Naive thymus-derived CD4-positive, alpha-beta T cell (primary cell): ENCODE results near the gene UBA7. TPM values are rescaled to one million over a fixed set of nuclear protein-coding genes. Genes with fewer than 3 reads are reported as not detected.

Experiments used
- ATAC-seq: fragments of 150-1000 bp; cut with Tn5 transposase; 2 replicates; pipeline ENCODE4 v1.10.0; 2021; ENCODE audit warnings: mild to moderate bottlenecking, moderate library complexity
- CTCF ChIA-PET: fragments of 350-600 bp; sonication (Branson Sonifier 250); formaldehyde crosslinking; loops from one replicate; lab custom pipeline; 2021; ENCODE audit warnings: antibody characterized with exemption; lab: Charles Lee
- POLR2A ChIA-PET: fragments of 350-600 bp; sonication (Branson Sonifier 250); formaldehyde crosslinking; loops from one replicate; lab custom pipeline; 2021; ENCODE audit warnings: antibody characterized with exemption, inconsistent platforms; lab: Charles Lee
- DNase-seq, 9 donors: peaks; one replicate each; pipeline versions ENCODE4 v3.0.0 to v3.0.0-alpha.2; 2020 to 2022; ENCODE audit warnings: mixed read lengths in 1 of 9
- H3K27ac ChIP-seq: one replicate; pipeline ENCODE4 v1.7.0; 2013; ENCODE audit warnings: mild to moderate bottlenecking, low read depth, low read length, moderate library complexity
- H3K27me3 ChIP-seq, 2 donors: one replicate each; pipeline ENCODE4 v1.7.0; 2013; ENCODE audit warnings: low read length in 2 of 2, mild to moderate bottlenecking in 2 of 2, moderate library complexity in 2 of 2; ENCODE audit not compliant: control insufficient read depth in 2 of 2, insufficient read depth in 2 of 2
- H3K36me3 ChIP-seq, 3 experiments: 1 replicate in 2 of 3; 2 replicates in 1 of 3; pipeline ENCODE4 v1.7.0; 2013; ENCODE audit warnings: low read length in 3 of 3, mild to moderate bottlenecking in 3 of 3, moderate library complexity in 1 of 3; ENCODE audit not compliant: insufficient read depth in 3 of 3, control insufficient read depth in 2 of 3
- H3K4me1 ChIP-seq, 2 donors: one replicate each; pipeline ENCODE4 v1.7.0; 2013; ENCODE audit warnings: low read length in 2 of 2, mild to moderate bottlenecking in 2 of 2, moderate library complexity in 1 of 2; ENCODE audit not compliant: control insufficient read depth in 2 of 2, insufficient read depth in 2 of 2
- H3K4me3 ChIP-seq: 2 replicates; pipeline ENCODE4 v1.7.0; 2013; ENCODE audit warnings: mild to moderate bottlenecking, low read length
- H3K9me3 ChIP-seq, 3 experiments: 1 replicate in 2 of 3; 2 replicates in 1 of 3; pipeline ENCODE4 v1.7.0; 2013; ENCODE audit warnings: low read length in 3 of 3; ENCODE audit not compliant: control insufficient read depth in 2 of 3
- H3K27ac Mint-ChIP-seq, 9 donors: one replicate each; pipeline ENCODE4 v1.8.0; 2020 to 2022; ENCODE audit warnings: mixed read lengths in 9 of 9, mild to moderate bottlenecking in 8 of 9, moderate library complexity in 5 of 9, inconsistent platforms in 2 of 9
- H3K27me3 Mint-ChIP-seq, 5 donors: one replicate each; pipeline ENCODE4 v1.8.0; 2021 to 2022; ENCODE audit warnings: mixed read lengths in 5 of 5, mild to moderate bottlenecking in 1 of 5
- H3K36me3 Mint-ChIP-seq, 5 donors: one replicate each; pipeline ENCODE4 v1.8.0; 2020 to 2022; ENCODE audit warnings: mixed read lengths in 5 of 5, mild to moderate bottlenecking in 3 of 5, inconsistent platforms in 1 of 5
- H3K4me1 Mint-ChIP-seq, 7 donors: one replicate each; pipeline ENCODE4 v1.8.0; 2020 to 2022; ENCODE audit warnings: mixed read lengths in 7 of 7, mild to moderate bottlenecking in 3 of 7, inconsistent platforms in 1 of 7
- H3K4me3 Mint-ChIP-seq, 10 donors: one replicate each; pipeline ENCODE4 v1.8.0; 2020 to 2022; ENCODE audit warnings: mild to moderate bottlenecking in 10 of 10, mixed read lengths in 10 of 10, moderate library complexity in 6 of 10, inconsistent platforms in 2 of 10
- H3K9me3 Mint-ChIP-seq, 11 donors: one replicate each; pipeline ENCODE4 v1.8.0; 2020 to 2022; ENCODE audit warnings: mixed read lengths in 11 of 11, mild to moderate bottlenecking in 4 of 11, inconsistent platforms in 1 of 11, moderate library complexity in 1 of 11
- intact Hi-C, 2 donors: fragments of 100-400 bp; cut with micrococcal nuclease; formaldehyde crosslinking; loops; one replicate each; pipeline ENCODE4 v1.15.1; 2023
- polyA plus RNA-seq, 2 donors: library from polyadenylated mRNA; unstranded; fragments of 300-500 nt; fragmentation: Illumina TruSeq; gene quantifications; one replicate each; pipeline ENCODE4 v1.2.3, GENCODE V29; 2021
- total RNA-seq, 6 experiments: library from RNA in 5 of 6; stranded (reverse) in 5 of 6; gene quantifications; 1 replicate in 5 of 6; 2 replicates in 1 of 6; pipeline ENCODE4 v1.2.3 and lab custom pipeline; 2021 to 2026

Gene UBA7
- total and polyA plus RNA-seq, 7 experiments from 2014 or later: 31.6 to 318 (median 277) TPM

DNA sequence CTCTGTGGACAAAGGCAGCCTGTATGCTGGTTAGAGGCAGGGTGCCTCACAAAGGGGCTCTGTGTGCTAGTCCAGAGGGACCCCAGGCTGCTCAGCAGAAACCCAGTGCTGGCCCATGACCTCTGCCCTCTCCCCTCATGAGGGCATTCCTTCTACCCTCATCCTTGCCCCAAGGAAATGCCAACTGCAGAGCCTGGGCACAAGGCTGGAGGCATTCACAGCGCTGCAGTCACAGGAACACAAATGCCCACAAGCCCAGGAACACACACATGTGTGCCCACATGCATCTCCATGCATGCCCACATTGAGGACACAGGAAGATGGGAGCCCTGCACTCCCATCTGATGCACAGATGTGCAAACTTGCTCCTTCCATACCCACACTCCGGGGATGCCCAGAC is 6.9 kb downstream of the UBA7 start:
- ATAC-seq (no peak), DNase-seq (no peak)
- Histone ChIP-seq H3K36me3 (peaks cover 0 to 43% (median 8%) of the 10 kb centered on the region in 3 experiments), H3K27ac (peak overlapping the region; percentile 55), H3K4me3 (no peak overlapping the region), H3K4me1 (peaks cover 11 to 46% of the 10 kb centered on the region in 2 donors), H3K9me3 (no peaks in the 10 kb centered on the region), H3K27me3 (no peaks in the 10 kb centered on the region)
- peaks cover 0 to 7% (median 0%) of the 10 kb centered on the region in 5 donors for H3K27me3 Mint-ChIP-seq
- peak overlapping the region in 7 of 10 donors; percentile 10 to 95 (median 41) for H3K4me3 Mint-ChIP-seq
- H3K9me3 Mint-ChIP-seq: peaks cover 0 to 3% (median 0%) of the 10 kb centered on the region in 11 donors
- ChIA-PET CTCF (interaction anchor here (0.6 to 12.8 kb wide), 2 partner anchors 32 to 429 kb away, joined by 3 to 181 read pairs; no protein-coding TSS in a partner anchor), POLR2A (interaction anchor here (0.7 to 6.1 kb wide), 4 partner anchors 8 to 32 kb away, joined by 4 to 87 read pairs (median 11); partner anchors contain the start of genes IP6K1 and UBA7)
- peaks cover 0 to 27% (median 5%) of the 10 kb centered on the region in 5 donors for H3K36me3 Mint-ChIP-seq
- H3K4me1 Mint-ChIP-seq: peaks cover 42 to 72% (median 60%) of the 10 kb centered on the region in 7 donors
- intact Hi-C loops: loop anchor here in 1 of 2 donors (10.0 kb wide), 1 partner anchor 488 kb away; the partner anchor contains the start of genes HYAL3, IFRD2 and NAA80
- peak overlapping the region in 8 of 9 donors; percentile 62 to 91 (median 84) for H3K27ac Mint-ChIP-seq

- H3K4me1 Mint-ChIP-seq: peaks cover 36 to 66% (median 54%) of the 10 kb centered on the region in 7 donors
Measured at GRCh38 chr3:49805897-49806701, 7.7 kb downstream of the UBA7 start.

DNA sequence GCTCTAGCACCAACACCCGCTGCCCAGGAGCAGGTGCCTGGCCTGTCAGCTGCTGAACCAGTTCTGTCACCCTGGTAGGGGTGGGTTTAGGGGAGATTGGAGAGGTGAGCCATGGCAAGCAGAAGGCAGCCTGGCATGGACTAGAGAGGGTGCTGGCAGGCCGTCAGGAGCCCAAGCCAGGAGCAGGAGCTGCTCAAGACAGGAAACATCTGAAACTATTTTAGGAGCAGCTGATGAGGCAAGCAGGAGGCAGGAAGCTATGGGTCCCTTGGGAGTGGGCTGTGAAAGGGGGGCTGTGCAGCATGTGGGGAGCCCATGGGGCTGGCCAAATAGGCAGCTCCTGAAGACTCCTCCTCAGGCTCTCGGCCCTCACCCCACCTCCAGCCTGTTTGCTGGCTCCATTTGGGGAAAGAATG is 8.4 kb downstream of the UBA7 start:
- Mint-ChIP-seq H3K27me3 (peaks cover 0 to 17% (median 0%) of the 10 kb centered on the region in 5 donors), H3K9me3 (peaks cover 0 to 3% (median 0%) of the 10 kb centered on the region in 11 donors), H3K36me3 (peaks cover 0 to 17% (median 0%) of the 10 kb centered on the region in 5 donors), H3K27ac (peak overlapping the region; percentile 68 to 96 (median 87)), H3K4me3 (peak overlapping the region in 9 of 10 donors; percentile 21 to 95 (median 58)), H3K4me1 (peaks cover 34 to 62% (median 50%) of the 10 kb centered on the region in 7 donors)
- ATAC-seq (no peak), DNase-seq (no peak)
- H3K4me1 ChIP-seq: peaks cover 11 to 46% of the 10 kb centered on the region in 2 donors
- no peak overlapping the region for H3K4me3 ChIP-seq
- ChIA-PET POLR2A (interaction anchor here (1.3 to 6.1 kb wide), 4 partner anchors 10 to 82 kb away, joined by 4 to 87 read pairs (median 8); partner anchors contain the start of genes GMPPB, TRAIP and UBA7), CTCF (interaction anchor here (1.0 to 12.8 kb wide), 5 partner anchors 8 to 34 kb away, joined by 3 to 181 read pairs (median 3); partner anchors contain the start of gene UBA7)
- no peaks in the 10 kb centered on the region for H3K9me3 ChIP-seq
- peak overlapping the region; percentile 55 for H3K27ac ChIP-seq
- intact Hi-C loops: loop anchor here in 1 of 2 donors (10.0 kb wide), 1 partner anchor 489 kb away; the partner anchor contains the start of genes HYAL3, IFRD2 and NAA80
- peaks cover 0 to 28% (median 0%) of the 10 kb centered on the region in 3 experiments for H3K36me3 ChIP-seq
- no peaks in the 10 kb centered on the region for H3K27me3 ChIP-seq

More at GRCh38 chr3:49805897-49806701, 7.7 kb downstream of the UBA7 start:
- Mint-ChIP-seq H3K9me3 (peaks cover 0 to 3% (median 0%) of the 10 kb centered on the region in 11 donors), H3K27me3 (peaks cover 0 to 14% (median 0%) of the 10 kb centered on the region in 5 donors), H3K27ac (peak overlapping the region; percentile 9 to 91 (median 86)), H3K4me3 (peak overlapping the region in 5 of 10 donors; percentile 21 to 95 (median 57)), H3K36me3 (peaks cover 0 to 21% (median 3%) of the 10 kb centered on the region in 5 donors)
- Histone ChIP-seq H3K27ac (peak overlapping the region; percentile 55), H3K4me3 (no peak overlapping the region), H3K9me3 (no peaks in the 10 kb centered on the region), H3K36me3 (peaks cover 0 to 36% (median 3%) of the 10 kb centered on the region in 3 experiments), H3K27me3 (no peaks in the 10 kb centered on the region), H3K4me1 (peaks cover 11 to 46% of the 10 kb centered on the region in 2 donors)
- intact Hi-C loops: loop anchor here in 1 of 2 donors (10.0 kb wide), 1 partner anchor 489 kb away; the partner anchor contains the start of genes HYAL3, IFRD2 and NAA80
- DNase-seq (peak in 5 of 9 donors; percentile 36 to 39 (median 37)), ATAC-seq (no peak)
- CTCF ChIA-PET: interaction anchor here (0.6 to 12.8 kb wide), 6 partner anchors 7 to 429 kb away, joined by 3 to 181 read pairs (median 3); partner anchors contain the start of gene UBA7
- POLR2A ChIA-PET: interaction anchor here (1.3 to 6.1 kb wide), 5 partner anchors 9 to 83 kb away, joined by 4 to 87 read pairs (median 10); partner anchors contain the start of genes GMPPB, TRAIP and UBA7

DNA sequence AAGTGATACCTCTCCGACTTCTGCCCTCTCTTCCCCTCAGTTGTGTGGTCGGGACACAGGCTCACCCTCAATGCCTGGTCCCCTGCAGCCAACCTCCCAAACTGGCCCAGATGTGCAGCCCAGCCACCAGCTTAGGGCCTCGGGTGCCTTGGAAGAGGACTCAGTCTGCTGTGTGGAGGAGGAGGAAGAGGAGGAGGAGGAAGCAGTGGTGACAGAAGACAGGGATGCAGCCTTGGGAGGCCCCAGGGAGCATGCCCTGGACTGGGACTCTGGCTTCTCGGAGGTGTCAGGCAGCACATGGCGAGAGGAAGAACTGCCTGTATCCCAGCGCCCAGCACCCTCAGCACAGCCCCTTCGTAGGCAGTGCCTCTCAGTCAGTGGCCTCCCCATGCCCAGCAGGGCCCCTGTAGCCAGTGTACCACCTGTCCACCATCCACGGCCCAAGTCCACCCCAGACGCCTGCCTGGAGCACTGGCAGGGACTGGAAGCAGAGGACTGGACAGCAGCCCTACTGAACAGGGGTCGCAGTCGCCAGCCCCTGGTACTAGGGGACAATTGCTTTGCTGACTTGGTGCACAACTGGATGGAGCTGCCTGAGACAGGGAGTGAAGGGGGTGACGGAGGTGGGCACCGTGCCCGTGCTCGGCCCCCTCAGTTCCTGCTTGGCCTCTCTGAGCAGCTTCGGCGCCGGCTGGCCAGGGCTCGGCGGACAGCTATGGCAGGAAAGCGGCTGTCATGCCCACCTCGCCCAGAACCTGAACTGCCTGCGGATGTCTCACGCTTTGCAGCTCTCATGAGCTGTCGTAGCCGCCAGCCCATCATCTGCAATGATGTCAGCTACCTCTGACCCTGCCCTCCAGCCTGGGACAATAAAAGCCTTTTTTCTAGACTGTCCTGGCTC is 9.4 kb downstream of the UBA7 start:
- H3K4me3 ChIP-seq: no peak overlapping the region
- intact Hi-C loops: loop anchor here (5.0 to 10.0 kb wide), 2 partner anchors 423 to 490 kb away; partner anchors contain the start of genes HYAL3 (in 1 of the 2), IFRD2 (in 1 of the 2) and NAA80 (in 1 of the 2)
- Mint-ChIP-seq H3K4me1 (peaks cover 32 to 57% (median 50%) of the 10 kb centered on the region in 7 donors), H3K9me3 (peaks cover 0 to 2% (median 0%) of the 10 kb centered on the region in 11 donors), H3K27me3 (peaks cover 0 to 17% (median 0%) of the 10 kb centered on the region in 5 donors), H3K27ac (peak overlapping the region in 7 of 9 donors; percentile 74 to 96 (median 87)), H3K4me3 (peak overlapping the region; percentile 76 to 95 (median 86)), H3K36me3 (peaks cover 0 to 10% (median 0%) of the 10 kb centered on the region in 5 donors)
- DNase-seq: no peak
- no peak for ATAC-seq
- H3K4me1 ChIP-seq: peaks cover 11 to 46% of the 10 kb centered on the region in 2 donors
- H3K36me3 ChIP-seq: peaks cover 0 to 18% (median 0%) of the 10 kb centered on the region in 3 experiments
- H3K27me3 ChIP-seq: no peaks in the 10 kb centered on the region
- ChIA-PET POLR2A (interaction anchor here (1.3 to 6.1 kb wide), 7 partner anchors 11 to 81 kb away, joined by 3 to 87 read pairs (median 12); partner anchors contain the start of genes GMPPB, IP6K1 and UBA7), CTCF (interaction anchor here (0.6 to 12.8 kb wide), 6 partner anchors 9 to 682 kb away, joined by 3 to 181 read pairs (median 5); partner anchors contain the start of gene UBA7)
- no peaks in the 10 kb centered on the region for H3K9me3 ChIP-seq
- peak overlapping the region; percentile 84 for H3K27ac ChIP-seq

- Mint-ChIP-seq H3K27me3 (peaks cover 0 to 20% (median 0%) of the 10 kb centered on the region in 5 donors), H3K4me3 (peak overlapping the region; percentile 76 to 95 (median 86)), H3K4me1 (peaks cover 29 to 54% (median 48%) of the 10 kb centered on the region in 7 donors), H3K9me3 (peaks cover 0 to 2% (median 0%) of the 10 kb centered on the region in 11 donors), H3K36me3 (peaks cover 0 to 10% (median 0%) of the 10 kb centered on the region in 5 donors), H3K27ac (peak overlapping the region in 8 of 9 donors; percentile 3 to 91 (median 65))
- Histone ChIP-seq H3K27me3 (no peaks in the 10 kb centered on the region), H3K9me3 (no peaks in the 10 kb centered on the region), H3K27ac (peak overlapping the region; percentile 84), H3K4me1 (peaks cover 11 to 46% of the 10 kb centered on the region in 2 donors), H3K4me3 (peak overlapping the region; percentile 89), H3K36me3 (peaks cover 0 to 11% (median 0%) of the 10 kb centered on the region in 3 experiments)
- DNase-seq (peak in 7 of 9 donors; percentile 44 to 62 (median 51)), ATAC-seq (peak; percentile 19)
- ChIA-PET CTCF (interaction anchor here (0.6 to 12.8 kb wide), 11 partner anchors 9 to 227 kb away, joined by 3 to 181 read pairs (median 4); partner anchors contain the start of genes IP6K1 and UBA7), POLR2A (interaction anchor here (0.6 to 6.1 kb wide), 17 partner anchors 8 to 1330 kb away, joined by 3 to 87 read pairs (median 3); partner anchors contain the start of genes DAG1, IP6K1, RBM6 and TMEM115)
- intact Hi-C loops: loop anchor here (1.0 to 10.0 kb wide), 5 partner anchors 10 to 491 kb away; partner anchors contain the start of genes UBA7 (in 2 of the 2), AMIGO3 (in 1 of the 2), HYAL3 (in 1 of the 2) and IFRD2 (in 1 of the 2)
Measured at GRCh38 chr3:49803465-49804140, 10.2 kb downstream of the UBA7 start.
